Immature natural killer cell (primary cell): ENCODE results near the gene RASSF1. TPM values are rescaled to one million over a fixed set of nuclear protein-coding genes. Genes with fewer than 3 reads are reported as not detected.

Source experiments
- DNase-seq, 3 donors: peaks; one replicate each; pipeline ENCODE4 v3.0.0; 2022; ENCODE audit warnings: mixed read lengths in 1 of 3
- H3K27ac Mint-ChIP-seq, 6 donors: one replicate each; pipeline ENCODE4 v1.8.0; 2020; ENCODE audit warnings: mixed read lengths in 6 of 6, mild to moderate bottlenecking in 5 of 6, inconsistent platforms in 4 of 6, moderate library complexity in 3 of 6
- H3K27me3 Mint-ChIP-seq, 3 donors: one replicate each; pipeline ENCODE4 v1.8.0; 2020 to 2021; ENCODE audit warnings: low read depth in 3 of 3, mild to moderate bottlenecking in 3 of 3, mixed read lengths in 3 of 3, moderate library complexity in 3 of 3, inconsistent platforms in 1 of 3
- H3K36me3 Mint-ChIP-seq, 3 donors: one replicate each; pipeline ENCODE4 v1.8.0; 2020; ENCODE audit warnings: mixed read lengths in 3 of 3, inconsistent platforms in 2 of 3, mild to moderate bottlenecking in 2 of 3
- H3K4me1 Mint-ChIP-seq, 2 donors: one replicate each; pipeline ENCODE4 v1.8.0; 2020; ENCODE audit warnings: inconsistent platforms in 2 of 2, mild to moderate bottlenecking in 2 of 2, mixed read lengths in 2 of 2, moderate library complexity in 1 of 2
- H3K4me3 Mint-ChIP-seq, 5 donors: one replicate each; pipeline ENCODE4 v1.8.0; 2020; ENCODE audit warnings: mild to moderate bottlenecking in 5 of 5, mixed read lengths in 5 of 5, inconsistent platforms in 3 of 5, moderate library complexity in 3 of 5
- H3K9me3 Mint-ChIP-seq, 6 donors: one replicate each; pipeline ENCODE4 v1.8.0; 2020; ENCODE audit warnings: mild to moderate bottlenecking in 6 of 6, mixed read lengths in 6 of 6, inconsistent platforms in 4 of 6, moderate library complexity in 3 of 6
- polyA plus RNA-seq, 3 donors: library from polyadenylated mRNA; unstranded; fragments of 300-500 nt; fragmentation: Illumina TruSeq; gene quantifications; one replicate each; pipeline ENCODE4 v1.2.3, GENCODE V29; 2021

RASSF1 gene
- polyA plus RNA-seq, 3 donors from 2014 or later, result 172 to 253 (median 187) TPM

GRCh38 chr3:50303013-50303815 is 37.4 kb downstream of the RASSF1 start, which contains the start of gene HYAL1:
TSS of gene HYAL1 (minus strand) at chr3:50303574. CDS start at chr3:50302956, 618 bp downstream.
- H3K4me1 Mint-ChIP-seq, result peaks cover 21 to 26% of the 10 kb centered on the region in 2 donors
- no peaks in the 10 kb centered on the region for H3K9me3 Mint-ChIP-seq
- H3K27ac Mint-ChIP-seq, result no peak within 1 kb of the TSS
- H3K4me3 Mint-ChIP-seq, result no peak within 1 kb of the TSS
- no peak for DNase-seq
- H3K27me3 Mint-ChIP-seq, result peaks cover 0 to 4% (median 0%) of the 10 kb centered on the region in 3 donors
- no peaks in the 10 kb centered on the region for H3K36me3 Mint-ChIP-seq

- DNase-seq, result no peak
- H3K4me1 Mint-ChIP-seq, result peaks cover 27 to 33% of the 10 kb centered on the region in 2 donors
- peaks cover 0 to 4% (median 0%) of the 10 kb centered on the region in 3 donors for H3K27me3 Mint-ChIP-seq
- H3K9me3 Mint-ChIP-seq, result no peaks in the 10 kb centered on the region
- H3K4me3 Mint-ChIP-seq, result no peak overlapping the region
- H3K27ac Mint-ChIP-seq, result no peak overlapping the region
- H3K36me3 Mint-ChIP-seq, result no peaks in the 10 kb centered on the region
These were observed 38.3 kb downstream of the RASSF1 start for GRCh38 chr3:50302095-50303012.

- Mint-ChIP-seq H3K4me3 (peak overlapping the region; percentile 39 to 98 (median 95)), H3K4me1 (peaks cover 27 to 34% of the 10 kb centered on the region in 2 donors), H3K27ac (peak overlapping the region; percentile 95 to 99 (median 98)), H3K9me3 (no peaks in the 10 kb centered on the region), H3K36me3 (no peaks in the 10 kb centered on the region), H3K27me3 (peaks cover 0 to 4% (median 0%) of the 10 kb centered on the region in 3 donors)
- DNase-seq, result no peak
These were observed 39.9 kb downstream of the RASSF1 start for GRCh38 chr3:50300681-50301254.

GRCh38 chr3:50299929-50300680 is 40.5 kb downstream of the RASSF1 start:
- Mint-ChIP-seq H3K9me3 (no peaks in the 10 kb centered on the region), H3K36me3 (no peaks in the 10 kb centered on the region), H3K27me3 (peaks cover 0 to 4% (median 0%) of the 10 kb centered on the region in 3 donors), H3K4me3 (peak overlapping the region; percentile 92 to 98 (median 95)), H3K4me1 (peaks cover 27 to 34% of the 10 kb centered on the region in 2 donors), H3K27ac (peak overlapping the region; percentile 95 to 99 (median 98))
- DNase-seq, result no peak

- no peak for DNase-seq
- no peaks in the 10 kb centered on the region for H3K36me3 Mint-ChIP-seq
- H3K27me3 Mint-ChIP-seq, result peaks cover 0 to 4% (median 0%) of the 10 kb centered on the region in 3 donors
- H3K4me3 Mint-ChIP-seq, result peak overlapping the region; percentile 92 to 98 (median 95)
- H3K9me3 Mint-ChIP-seq, result no peaks in the 10 kb centered on the region
- H3K4me1 Mint-ChIP-seq, result peaks cover 27 to 34% of the 10 kb centered on the region in 2 donors
- H3K27ac Mint-ChIP-seq, result peak overlapping the region; percentile 95 to 99 (median 98)
These were observed 41.1 kb downstream of the RASSF1 start for GRCh38 chr3:50299638-50299928.

- H3K4me3 Mint-ChIP-seq, result peak within 1 kb of the TSS; percentile 92 to 98 (median 95)
- DNase-seq, result peak; percentile 100
- H3K27ac Mint-ChIP-seq, result peak within 1 kb of the TSS; percentile 95 to 99 (median 98)
- H3K27me3 Mint-ChIP-seq, result peaks cover 0 to 4% (median 0%) of the 10 kb centered on the region in 3 donors
- H3K4me1 Mint-ChIP-seq, result peaks cover 27 to 34% of the 10 kb centered on the region in 2 donors
- no peaks in the 10 kb centered on the region for H3K9me3 Mint-ChIP-seq
- no peaks in the 10 kb centered on the region for H3K36me3 Mint-ChIP-seq
These were observed 41.6 kb downstream of the RASSF1 start, which contains the start of the genes HYAL3 and NAA80 for GRCh38 chr3:50298836-50299637. TSS of gene HYAL3 (minus strand) at chr3:50299405. CDS start at chr3:50295602, 3,803 bp downstream. TSS of gene NAA80 (minus strand) at chr3:50299405. CDS start at chr3:50297463, 1,942 bp downstream.

- Mint-ChIP-seq H3K4me1 (peaks cover 29 to 34% of the 10 kb centered on the region in 2 donors), H3K36me3 (no peaks in the 10 kb centered on the region), H3K27ac (peak overlapping the region; percentile 72 to 99 (median 91)), H3K27me3 (peaks cover 0 to 4% (median 0%) of the 10 kb centered on the region in 3 donors), H3K4me3 (peak overlapping the region; percentile 66 to 98 (median 95)), H3K9me3 (no peaks in the 10 kb centered on the region)
- DNase-seq, result no peak
These were observed 42.5 kb downstream of the RASSF1 start for GRCh38 chr3:50297896-50298725.

- peaks cover 36 to 40% of the 10 kb centered on the region in 2 donors for H3K4me1 Mint-ChIP-seq
- DNase-seq, result no peak
- H3K9me3 Mint-ChIP-seq, result no peaks in the 10 kb centered on the region
- H3K27ac Mint-ChIP-seq, result peak overlapping the region; percentile 7 to 95 (median 31)
- H3K36me3 Mint-ChIP-seq, result no peaks in the 10 kb centered on the region
- H3K27me3 Mint-ChIP-seq, result peaks cover 0 to 7% (median 2%) of the 10 kb centered on the region in 3 donors
- H3K4me3 Mint-ChIP-seq, result peak overlapping the region in 3 of 5 donors; percentile 30 to 95 (median 92)
These were observed 43.3 kb downstream of the RASSF1 start for GRCh38 chr3:50297384-50297775.

- DNase-seq, result no peak
- Mint-ChIP-seq H3K4me3 (peak overlapping the region in 1 of 5 donors; percentile 92), H3K9me3 (no peaks in the 10 kb centered on the region), H3K4me1 (peaks cover 38 to 40% of the 10 kb centered on the region in 2 donors), H3K27ac (peak overlapping the region in 5 of 6 donors; percentile 7 to 95 (median 31)), H3K27me3 (peaks cover 0 to 7% (median 3%) of the 10 kb centered on the region in 3 donors), H3K36me3 (no peaks in the 10 kb centered on the region)
These were observed 43.8 kb downstream of the RASSF1 start for GRCh38 chr3:50296721-50297383.

GRCh38 chr3:50295553-50296431 is 44.8 kb downstream of the RASSF1 start:
- Mint-ChIP-seq H3K36me3 (no peaks in the 10 kb centered on the region), H3K4me1 (peaks cover 44 to 45% of the 10 kb centered on the region in 2 donors), H3K27me3 (peaks cover 0 to 7% (median 5%) of the 10 kb centered on the region in 3 donors), H3K27ac (peak overlapping the region in 1 of 6 donors; percentile 45), H3K9me3 (no peaks in the 10 kb centered on the region), H3K4me3 (no peak overlapping the region)
- DNase-seq, result no peak
